Keratinocyte (primary cell): ENCODE measurements around the gene CREB5. TPM values are rescaled to one million over a fixed set of nuclear protein-coding genes. Genes with fewer than 3 reads are reported as not detected.

Experiments used
- DNase-seq: peaks from one replicate; pipeline ENCODE4 v3.0.0-alpha.2; 2011; ENCODE audit warnings: low read depth, missing footprints, low spot score
- FAIRE-seq: peaks from 2 replicates; lab custom pipeline; 2011; peaks lifted over from hg19 to GRCh38; lab: Jason Lieb, UNC
- H2AFZ ChIP-seq: 2 replicates; pipeline ENCODE4 v1.6.0; 2012; ENCODE audit warnings: low read length, control low read depth, inconsistent platforms; ENCODE audit not compliant: control insufficient read depth
- H3K27ac ChIP-seq: 2 replicates; pipeline ENCODE4 v1.5.1; 2011; ENCODE audit warnings: low read length; ENCODE audit not compliant: control insufficient read depth, insufficient read depth
- H3K27me3 ChIP-seq: 3 replicates; pipeline ENCODE4 v1.6.0; 2011; ENCODE audit warnings: low read length; ENCODE audit not compliant: control insufficient read depth, insufficient read depth; ENCODE audit errors: extremely low read depth
- H3K36me3 ChIP-seq, 2 experiments: 2 replicates in 1 of 2; 3 replicates in 1 of 2; pipeline ENCODE4 v1.5.1; 2011; ENCODE audit warnings: low read length in 2 of 2, mild to moderate bottlenecking in 1 of 2; ENCODE audit not compliant: control insufficient read depth in 2 of 2, insufficient read depth in 2 of 2; ENCODE audit errors: extremely low read depth in 1 of 2
- H3K4me1 ChIP-seq: 3 replicates; pipeline ENCODE4 v1.5.1; 2011; ENCODE audit warnings: low read length; ENCODE audit not compliant: control insufficient read depth, insufficient read depth; ENCODE audit errors: extremely low read depth
- H3K4me2 ChIP-seq: 3 replicates; pipeline ENCODE4 v1.6.0; 2011; ENCODE audit warnings: low read depth, low read length; ENCODE audit not compliant: control insufficient read depth, insufficient read depth; ENCODE audit errors: extremely low read depth
- H3K4me3 ChIP-seq, 3 experiments: fragments of 200-600 bp in 1 of 3; sonication (generic) in 1 of 3; 2 replicates in 2 of 3; 3 replicates in 1 of 3; pipeline ENCODE4 v1.5.1; 2011 to 2016; ENCODE audit warnings: low read length in 3 of 3, mild to moderate bottlenecking in 3 of 3, control low read depth in 2 of 3, inconsistent platforms in 1 of 3, low read depth in 1 of 3, mixed read lengths in 1 of 3, mixed run types in 1 of 3, moderate library complexity in 1 of 3; ENCODE audit not compliant: control insufficient read depth in 2 of 3, insufficient read depth in 2 of 3; ENCODE audit errors: extremely low read depth in 1 of 3
- H3K79me2 ChIP-seq: 2 replicates; pipeline ENCODE4 v1.6.0; 2012; ENCODE audit warnings: low read length; ENCODE audit not compliant: control insufficient read depth, insufficient read depth
- H3K9ac ChIP-seq: 3 replicates; pipeline ENCODE4 v1.6.0; 2011; ENCODE audit warnings: low read length; ENCODE audit not compliant: control insufficient read depth, insufficient read depth; ENCODE audit errors: extremely low read depth
- H3K9me1 ChIP-seq: 3 replicates; pipeline ENCODE4 v1.6.0; 2011; ENCODE audit warnings: low read length; ENCODE audit not compliant: control insufficient read depth, insufficient read depth; ENCODE audit errors: extremely low read depth
- H3K9me3 ChIP-seq: 2 replicates; pipeline ENCODE4 v1.5.1; 2012; ENCODE audit warnings: low read depth, low read length; ENCODE audit not compliant: control insufficient read depth
- H4K20me1 ChIP-seq: 3 replicates; pipeline ENCODE4 v1.6.0; 2011; ENCODE audit warnings: low read length; ENCODE audit not compliant: control insufficient read depth, insufficient read depth; ENCODE audit errors: extremely low read depth
- CTCF ChIP-seq, 3 experiments: IDR thresholded peaks in 1 of 3; conservative IDR thresholded peaks in 1 of 3; optimal IDR thresholded peaks in 1 of 3; 2 replicates in 2 of 3; 3 replicates in 1 of 3; pipeline versions ENCODE3 to v1.5.1; 2011; ENCODE audit warnings: low read length in 3 of 3, mild to moderate bottlenecking in 3 of 3, moderate library complexity in 2 of 3, control low read depth in 1 of 3, inconsistent platforms in 1 of 3; ENCODE audit not compliant: insufficient read depth in 2 of 3; ENCODE audit errors: extremely low read depth in 1 of 3
- EZH2 ChIP-seq: IDR thresholded peaks from one replicate; pipeline ENCODE4 v1.6.1; 2012; ENCODE audit warnings: inconsistent platforms, mild to moderate bottlenecking, low read length, moderate library complexity
- dilution Hi-C: fragments of 300-500 bp; cut with MboI; formaldehyde crosslinking; loops from one replicate; pipeline ENCODE4 v1.7.0; 2020; ENCODE audit warnings: low sequenced_read_pairs; ENCODE audit not compliant: extremely low pct_ligation_motif_present
- polyA plus RNA-seq, 5 experiments: library from polyadenylated mRNA; depleted of rRNA in 3 of 5; stranded (reverse) in 3 of 5; stranded (forward) in 1 of 5; unstranded in 1 of 5; fragments of >200 nt; gene quantifications; 1 replicate in 1 of 5; 2 replicates in 3 of 5; 3 replicates in 1 of 5; pipeline versions ENCODE4 v1.2.1 to v1.2.3, GENCODE V29; 2011 to 2012; ENCODE audit warnings: missing spikeins in 2 of 5, low read depth in 1 of 5, low replicate concordance in 1 of 5

Gene CREB5
- polyA plus RNA-seq, 1 donor (not counting 4 experiments of a cell fraction or from before 2014, with no cell fraction given), result 7.9 TPM

GRCh38 chr7:28748346-28748745 is 336.0 kb downstream of the CREB5 start:
- TF ChIP-seq CTCF (optimal IDR thresholded peaks at IDR 0.05 in 1 of 3, IDR thresholded peaks at IDR 0.05 in 1 of 3, conservative IDR thresholded peaks at IDR 0.05 in 1 of 3; ENCODE audit: extremely low read depth in 1 of 3, insufficient read depth in 2 of 3, low read length in 3 of 3) (no peak), EZH2 (no peak)
- H3K4me1 ChIP-seq, result peaks cover 23% of the 10 kb centered on the region
- no peak overlapping the region for H2AFZ ChIP-seq
- no peaks in the 10 kb centered on the region for H3K9me3 ChIP-seq
- no peaks in the 10 kb centered on the region for H4K20me1 ChIP-seq
- H3K79me2 ChIP-seq, result no peaks in the 10 kb centered on the region
- H3K27ac ChIP-seq, result no peak overlapping the region
- dilution Hi-C loops, result no loop called here
- no peak overlapping the region for H3K4me2 ChIP-seq
- no peak overlapping the region for H3K4me3 ChIP-seq
- no peaks in the 10 kb centered on the region for H3K36me3 ChIP-seq
- no peaks in the 10 kb centered on the region for H3K9me1 ChIP-seq
- no peaks in the 10 kb centered on the region for H3K27me3 ChIP-seq
- FAIRE-seq (no peak), DNase-seq (no peak)
- H3K9ac ChIP-seq, result no peak overlapping the region

- Histone ChIP-seq H3K79me2 (no peaks in the 10 kb centered on the region), H3K36me3 (no peaks in the 10 kb centered on the region), H3K4me3 (no peak overlapping the region), H3K27ac (no peak overlapping the region), H3K9ac (no peak overlapping the region), H3K9me1 (no peaks in the 10 kb centered on the region), H4K20me1 (no peaks in the 10 kb centered on the region), H2AFZ (no peak overlapping the region), H3K4me1 (peaks cover 23% of the 10 kb centered on the region), H3K9me3 (no peaks in the 10 kb centered on the region), H3K27me3 (no peaks in the 10 kb centered on the region), H3K4me2 (peak overlapping the region; percentile 31)
- dilution Hi-C loops, result no loop called here
- DNase-seq (peak; percentile 15), FAIRE-seq (peak; percentile 96)
- TF ChIP-seq CTCF (optimal IDR thresholded peaks at IDR 0.05 in 1 of 3, IDR thresholded peaks at IDR 0.05 in 1 of 3, conservative IDR thresholded peaks at IDR 0.05 in 1 of 3; ENCODE audit: extremely low read depth in 1 of 3, insufficient read depth in 2 of 3, low read length in 3 of 3), result peak in 1 of 3 experiments; percentile 39
- no peak for TF ChIP-seq EZH2
These were observed 336.7 kb downstream of the CREB5 start for GRCh38 chr7:28748933-28749584.
